SU-DHL-6 (cell line): ENCODE measurements around the gene ITPK1.

Source experiments
- H2AFZ ChIP-seq: fragments of 200-600 bp; sonication (generic); 2 replicates; pipeline ENCODE4 v1.6.1; 2014; ENCODE audit warnings: low read depth, mild to moderate bottlenecking, moderate library complexity, mixed read lengths, antibody characterized with exemption, low read length; ENCODE audit not compliant: severe bottlenecking
- H3F3A ChIP-seq: fragments of 200-600 bp; shearing (Covaris generic); 2 replicates; pipeline ENCODE4 v1.6.0; 2016; ENCODE audit warnings: antibody characterized with exemption, mild to moderate bottlenecking; ENCODE audit not compliant: insufficient read depth
- H3K27ac ChIP-seq: fragments of 200-600 bp; sonication (generic); 2 replicates; pipeline ENCODE4 v1.5.1; 2016; ENCODE audit warnings: low read depth, mild to moderate bottlenecking, low read length, moderate library complexity, mixed read lengths
- H3K27me3 ChIP-seq: fragments of 200-600 bp; sonication (generic), shearing (Covaris generic); 2 replicates; pipeline ENCODE4 v1.6.0; 2014; ENCODE audit warnings: mild to moderate bottlenecking, low read length
- H3K36me3 ChIP-seq: fragments of 200-600 bp; sonication (generic); 2 replicates; pipeline ENCODE4 v1.6.1; 2014; ENCODE audit warnings: mild to moderate bottlenecking, low read length, mixed read lengths
- H3K4me2 ChIP-seq: fragments of 300-600, 200-600 bp; shearing (Covaris generic), sonication (generic); 2 replicates; pipeline ENCODE4 v1.6.0; 2014; ENCODE audit warnings: low read length, low read depth, mild to moderate bottlenecking; ENCODE audit not compliant: poor library complexity, severe bottlenecking
- H3K4me3 ChIP-seq: fragments of 200-600 bp; sonication (generic); 2 replicates; pipeline ENCODE4 v1.5.1; 2014; ENCODE audit warnings: antibody characterized with exemption, low read length, mild to moderate bottlenecking, mixed read lengths; ENCODE audit not compliant: insufficient read depth, poor library complexity, severe bottlenecking
- H3K79me2 ChIP-seq: fragments of 200-600 bp; sonication (generic); 2 replicates; pipeline ENCODE4 v1.6.1; 2014; ENCODE audit warnings: mild to moderate bottlenecking, low read length, moderate library complexity; ENCODE audit not compliant: insufficient read depth
- H3K9ac ChIP-seq: fragments of 200-600 bp; sonication (generic); 2 replicates; pipeline ENCODE4 v1.7.0; 2014; ENCODE audit warnings: mild to moderate bottlenecking, low read length
- H3K9me2 ChIP-seq: fragments of 200-600 bp; sonication (generic); replicated peaks from 2 replicates; pipeline ENCODE4 v1.6.1; 2014; ENCODE audit warnings: low read length; ENCODE audit not compliant: insufficient read depth
- H3K9me3 ChIP-seq: fragments of 200-600 bp; sonication (generic); 2 replicates; pipeline ENCODE4 v1.6.1; 2014; ENCODE audit warnings: low read length, mixed read lengths; ENCODE audit not compliant: insufficient read depth
- H4K20me1 ChIP-seq: fragments of 200-600 bp; sonication (generic); 2 replicates; pipeline ENCODE4 v1.6.1; 2014; ENCODE audit warnings: low read depth, mild to moderate bottlenecking, antibody characterized with exemption, low read length, moderate library complexity, mixed read lengths
- CTCF ChIP-seq: fragments of 200-600 bp; sonication (generic); IDR thresholded peaks from one replicate; pipeline ENCODE4 v1.5.1; 2017; ENCODE audit warnings: antibody characterized with exemption, mild to moderate bottlenecking, low read length, moderate library complexity; ENCODE audit not compliant: insufficient read depth, poor library complexity, severe bottlenecking
- EZH2phosphoT487 ChIP-seq: fragments of 200-600 bp; sonication (generic), shearing (Covaris generic); conservative IDR thresholded peaks from 2 replicates; pipeline ENCODE4 v1.6.1; 2018; ENCODE audit warnings: mild to moderate bottlenecking, antibody characterized with exemption, low read length, moderate library complexity, mixed read lengths

The ITPK1 gene

GRCh38 chr14:92959761-92960680, 155.7 kb downstream of the ITPK1 start:
- no peak for TF ChIP-seq EZH2phosphoT487
- TF ChIP-seq CTCF, result no peak
- Histone ChIP-seq H3K36me3 (no peaks in the 10 kb centered on the region), H3K9ac (no peak overlapping the region)

GRCh38 chr14:92959189-92959531, 156.6 kb downstream of the ITPK1 start:
- Histone ChIP-seq H3K27me3 (no peaks in the 10 kb centered on the region), H2AFZ (no peak overlapping the region), H3F3A (no peaks in the 10 kb centered on the region), H3K36me3 (no peaks in the 10 kb centered on the region), H3K9me2 (no peaks in the 10 kb centered on the region), H3K4me2 (no peak overlapping the region), H3K79me2 (no peaks in the 10 kb centered on the region), H3K4me3 (no peak overlapping the region), H3K9ac (no peak overlapping the region), H4K20me1 (no peaks in the 10 kb centered on the region), H3K27ac (no peak overlapping the region), H3K9me3 (no peaks in the 10 kb centered on the region)
- TF ChIP-seq CTCF, result no peak
- TF ChIP-seq EZH2phosphoT487, result no peak

More at GRCh38 chr14:92959761-92960680, 155.7 kb downstream of the ITPK1 start:
- H3F3A ChIP-seq, result no peaks in the 10 kb centered on the region
- H2AFZ ChIP-seq, result no peak overlapping the region
- H3K4me3 ChIP-seq, result no peak overlapping the region
- no peak overlapping the region for H3K27ac ChIP-seq
- no peaks in the 10 kb centered on the region for H3K9me3 ChIP-seq
- H3K4me2 ChIP-seq, result no peak overlapping the region
- H3K27me3 ChIP-seq, result no peaks in the 10 kb centered on the region
- H3K79me2 ChIP-seq, result no peaks in the 10 kb centered on the region
- H4K20me1 ChIP-seq, result no peaks in the 10 kb centered on the region
- H3K9me2 ChIP-seq, result no peaks in the 10 kb centered on the region

GRCh38 chr14:92958373-92959188, 157.1 kb downstream of the ITPK1 start:
- Histone ChIP-seq H3K9ac (no peak overlapping the region), H2AFZ (no peak overlapping the region), H3K9me2 (no peaks in the 10 kb centered on the region), H3K79me2 (no peaks in the 10 kb centered on the region), H3F3A (no peaks in the 10 kb centered on the region), H3K4me3 (no peak overlapping the region), H3K4me2 (no peak overlapping the region), H3K9me3 (no peaks in the 10 kb centered on the region), H3K27me3 (no peaks in the 10 kb centered on the region), H4K20me1 (no peaks in the 10 kb centered on the region), H3K27ac (no peak overlapping the region), H3K36me3 (no peaks in the 10 kb centered on the region)
- TF ChIP-seq CTCF (no peak), EZH2phosphoT487 (no peak)
